AG20443 (cell line): ENCODE data around the gene MTMR10.
A peak's percentile ranks its signal among the peaks of the same experiment; 100 is the strongest.

ENCODE experiments used
- DNase-seq: peaks from one replicate; pipeline ENCODE4 v3.0.0; 2012; ENCODE audit warnings: low spot score, mixed read lengths

Gene MTMR10

GRCh38 chr15:31012455-31012854, 21.0 kb upstream of the MTMR10 start:
- DNase-seq: no peak

GRCh38 chr15:31010036-31010435, 18.6 kb upstream of the MTMR10 start:
- DNase-seq: no peak

- no peak for DNase-seq
These were observed 14.2 kb upstream of the MTMR10 start for GRCh38 chr15:31005660-31006059.

GRCh38 chr15:31004220-31004733, 12.8 kb upstream of the MTMR10 start:
- no peak for DNase-seq

GRCh38 chr15:31001702-31002101, 10.3 kb upstream of the MTMR10 start:
- DNase-seq: no peak

GRCh38 chr15:30999729-31000128, 8.3 kb upstream of the MTMR10 start:
- no peak for DNase-seq

- no peak for DNase-seq
These were observed 5.8 kb upstream of the MTMR10 start for GRCh38 chr15:30997270-30997669.

GRCh38 chr15:30992249-30992864, 929 bp upstream of the MTMR10 start:
- no peak for DNase-seq

- DNase-seq: peak; percentile 9
These were observed 778 bp downstream of the MTMR10 start for GRCh38 chr15:30990446-30991254.

GRCh38 chr15:30990036-30990435, 1.4 kb downstream of the MTMR10 start:
- DNase-seq: no peak

- DNase-seq: peak; percentile 37
These were observed 6.3 kb downstream of the MTMR10 start for GRCh38 chr15:30985081-30985531.

GRCh38 chr15:30984542-30984941, 6.9 kb downstream of the MTMR10 start:
- no peak for DNase-seq

GRCh38 chr15:30984118-30984517, 7.3 kb downstream of the MTMR10 start:
- no peak for DNase-seq

- no peak for DNase-seq
These were observed 12.0 kb downstream of the MTMR10 start for GRCh38 chr15:30979457-30979856.

- DNase-seq: no peak
These were observed 13.1 kb downstream of the MTMR10 start for GRCh38 chr15:30978328-30978727.

- no peak for DNase-seq
These were observed 17.3 kb downstream of the MTMR10 start for GRCh38 chr15:30974112-30974511.

- DNase-seq: no peak
These were observed 18.0 kb downstream of the MTMR10 start for GRCh38 chr15:30973379-30973778.

GRCh38 chr15:30969724-30970123, 21.7 kb downstream of the MTMR10 start:
- no peak for DNase-seq

GRCh38 chr15:30963681-30964080, 27.7 kb downstream of the MTMR10 start:
- DNase-seq: no peak

GRCh38 chr15:30962659-30963058, 28.8 kb downstream of the MTMR10 start:
- no peak for DNase-seq

GRCh38 chr15:30962079-30962478, 29.3 kb downstream of the MTMR10 start:
- DNase-seq: no peak

- DNase-seq: no peak
These were observed 33.2 kb downstream of the MTMR10 start for GRCh38 chr15:30958219-30958618.
